Adrenal gland (tissue), 5 donors: Measurements from ENCODE around the gene ANGPTL7.

Source experiments
- CTCF ChIP-seq, 6 experiments: fragments of 450-650 bp in 4 of 6; fragments of 200-600 bp in 2 of 6; sonication (generic) in 1 of 6; IDR thresholded peaks; 1 replicate in 5 of 6; 2 replicates in 1 of 6; pipeline versions ENCODE4 v1.5.1 to v1.8.0; 2016 to 2021; ENCODE audit warnings: antibody characterized with exemption in 6 of 6, mild to moderate bottlenecking in 2 of 6, moderate library complexity in 1 of 6
- POLR2A ChIP-seq, 2 donors: fragments of 450-650 bp; IDR thresholded peaks; one replicate each; pipeline ENCODE4 v1.6.1; 2017; ENCODE audit warnings: antibody characterized with exemption in 2 of 2, mild to moderate bottlenecking in 2 of 2, moderate library complexity in 1 of 2
- donor health status: DM: no; HTN: no; CAD: no.

- no peak for TF ChIP-seq POLR2A (IDR thresholded peaks at IDR 0.05)
- TF ChIP-seq CTCF (IDR thresholded peaks at IDR 0.05) = no peak
Observed at GRCh38 chr1:11198851-11199594, 9.9 kb downstream of the ANGPTL7 start.
